RCC 7860 (cell line): ENCODE results near the gene VSX2.

Experiments used
- DNase-seq: peaks from one replicate; pipeline ENCODE4 v3.0.0-alpha.2; 2015; ENCODE audit warnings: low spot score
- FAIRE-seq: peaks from 2 replicates; lab custom pipeline; 2012; peaks lifted over from hg19 to GRCh38; lab: Jason Lieb, UNC

The VSX2 gene

DNA sequence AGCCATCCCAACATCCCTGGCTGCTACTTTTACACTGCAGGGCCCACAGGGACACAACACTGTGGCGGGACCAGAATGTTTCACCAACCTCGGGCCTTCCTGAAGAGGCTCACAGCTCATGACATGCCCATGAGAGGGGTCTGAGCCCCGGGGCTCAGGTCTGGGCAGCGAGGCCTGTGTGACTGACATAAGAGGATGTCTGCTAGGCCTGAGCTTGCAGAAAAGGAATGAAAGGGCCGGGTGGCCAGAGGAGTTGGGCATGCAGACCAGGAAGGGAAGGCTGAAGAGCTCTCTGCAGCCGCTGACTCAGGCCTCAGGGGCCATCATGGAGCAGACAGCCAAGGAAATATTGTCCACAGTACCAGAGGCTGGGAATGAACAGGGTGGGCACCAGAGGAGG, 18.3 kb upstream of the VSX2 start:
- no peak for FAIRE-seq
- no peak for DNase-seq

DNA sequence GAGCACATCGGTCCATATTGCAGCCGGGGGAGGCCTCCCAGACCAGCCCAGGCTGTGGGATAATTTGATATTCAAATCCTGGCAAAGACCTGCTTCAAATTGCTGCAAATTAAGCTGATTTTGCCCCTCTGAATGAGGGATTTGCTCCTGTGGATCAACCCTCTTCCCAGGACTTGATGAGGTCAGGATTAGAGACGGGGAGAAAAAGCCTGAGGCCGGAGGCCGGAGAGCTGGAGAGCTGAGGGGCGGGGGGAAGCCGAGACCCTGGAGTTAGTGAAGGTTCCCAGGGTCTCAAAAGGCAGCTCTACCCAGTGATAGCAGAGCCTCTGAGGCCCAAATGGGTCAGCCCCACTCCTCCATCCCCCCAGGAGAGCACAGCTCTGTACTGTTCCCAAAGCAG, 17.5 kb upstream of the VSX2 start:
- DNase-seq (no peak), FAIRE-seq (no peak)

DNA sequence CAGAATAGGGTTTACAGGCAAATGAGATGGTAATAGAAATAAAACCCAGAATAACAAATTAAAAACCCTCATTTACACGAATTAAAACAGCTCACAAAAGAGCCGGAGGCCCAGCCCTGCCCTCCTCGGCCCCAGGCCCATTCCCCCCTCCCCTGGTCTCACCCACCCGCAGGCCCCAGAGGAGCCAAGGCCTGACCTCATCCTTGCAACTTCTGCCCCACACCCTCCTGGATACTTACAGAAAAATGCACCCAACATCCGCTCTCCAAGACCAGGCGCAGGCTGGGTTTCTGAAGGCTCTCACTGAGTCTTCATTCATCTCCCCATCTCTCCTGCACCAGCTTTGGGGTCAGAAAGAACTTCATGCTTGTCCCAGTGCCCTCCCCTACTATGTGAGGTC, 16.2 kb upstream of the VSX2 start:
- FAIRE-seq (no peak), DNase-seq (no peak)

DNA sequence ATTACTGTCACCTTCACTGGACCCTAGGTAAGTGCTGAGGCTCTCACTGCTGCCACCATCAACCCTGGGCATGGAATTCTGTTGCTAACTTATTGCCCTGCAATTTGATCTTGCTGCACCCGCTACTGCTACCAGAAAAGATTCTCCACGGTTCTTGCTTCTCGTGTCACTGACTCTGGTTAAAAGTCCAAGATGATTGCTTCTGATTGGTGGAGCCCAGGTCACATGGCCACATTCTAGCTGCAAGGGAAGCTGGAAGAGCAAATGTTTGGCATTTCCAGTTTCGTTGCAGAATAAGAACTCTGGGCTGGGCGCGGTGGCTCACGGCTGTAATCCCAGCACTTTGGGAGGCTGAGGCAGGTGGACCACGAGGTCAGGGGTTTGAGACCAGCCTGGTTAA, 7.5 kb upstream of the VSX2 start:
- FAIRE-seq (no peak), DNase-seq (no peak)

DNA sequence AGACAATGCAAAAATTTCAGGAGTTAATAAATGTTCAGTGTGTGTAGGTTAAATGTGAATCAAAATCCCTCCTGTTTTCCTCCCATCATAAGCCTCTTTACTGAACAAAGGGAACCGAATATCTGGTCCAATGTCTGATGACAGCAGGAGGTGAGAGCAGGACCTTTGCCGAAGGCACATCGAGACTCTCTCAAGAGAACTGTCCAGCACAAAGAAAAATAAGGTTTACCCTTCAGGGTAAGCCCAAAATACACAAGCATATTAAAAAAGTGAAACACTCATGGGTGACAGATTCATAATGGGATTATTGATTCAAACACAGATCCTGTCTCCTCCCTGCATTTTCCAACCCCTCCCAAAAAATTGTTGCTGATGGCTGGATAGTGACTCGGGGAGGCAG, 4.2 kb upstream of the VSX2 start:
- FAIRE-seq (no peak), DNase-seq (no peak)

DNA sequence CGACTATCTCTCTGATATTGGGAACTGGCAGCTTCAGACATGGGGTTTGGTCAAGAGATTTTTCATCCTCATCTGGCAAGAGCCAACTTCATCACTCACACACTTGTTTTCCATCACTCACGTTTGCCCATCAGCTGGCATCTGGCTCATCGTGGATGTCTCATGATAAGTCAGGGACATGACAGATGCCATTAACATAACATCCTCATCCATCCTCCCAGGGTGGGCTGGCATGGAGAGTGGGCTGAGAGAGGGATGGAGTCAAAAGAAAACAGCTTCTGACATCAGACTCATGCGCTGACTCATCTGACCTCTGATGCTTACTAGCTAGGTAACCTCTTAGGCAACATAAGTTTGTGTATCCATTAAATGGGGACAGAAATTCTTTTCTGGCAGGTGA, 1.8 kb upstream of the VSX2 start:
- DNase-seq (no peak), FAIRE-seq (no peak)

DNA sequence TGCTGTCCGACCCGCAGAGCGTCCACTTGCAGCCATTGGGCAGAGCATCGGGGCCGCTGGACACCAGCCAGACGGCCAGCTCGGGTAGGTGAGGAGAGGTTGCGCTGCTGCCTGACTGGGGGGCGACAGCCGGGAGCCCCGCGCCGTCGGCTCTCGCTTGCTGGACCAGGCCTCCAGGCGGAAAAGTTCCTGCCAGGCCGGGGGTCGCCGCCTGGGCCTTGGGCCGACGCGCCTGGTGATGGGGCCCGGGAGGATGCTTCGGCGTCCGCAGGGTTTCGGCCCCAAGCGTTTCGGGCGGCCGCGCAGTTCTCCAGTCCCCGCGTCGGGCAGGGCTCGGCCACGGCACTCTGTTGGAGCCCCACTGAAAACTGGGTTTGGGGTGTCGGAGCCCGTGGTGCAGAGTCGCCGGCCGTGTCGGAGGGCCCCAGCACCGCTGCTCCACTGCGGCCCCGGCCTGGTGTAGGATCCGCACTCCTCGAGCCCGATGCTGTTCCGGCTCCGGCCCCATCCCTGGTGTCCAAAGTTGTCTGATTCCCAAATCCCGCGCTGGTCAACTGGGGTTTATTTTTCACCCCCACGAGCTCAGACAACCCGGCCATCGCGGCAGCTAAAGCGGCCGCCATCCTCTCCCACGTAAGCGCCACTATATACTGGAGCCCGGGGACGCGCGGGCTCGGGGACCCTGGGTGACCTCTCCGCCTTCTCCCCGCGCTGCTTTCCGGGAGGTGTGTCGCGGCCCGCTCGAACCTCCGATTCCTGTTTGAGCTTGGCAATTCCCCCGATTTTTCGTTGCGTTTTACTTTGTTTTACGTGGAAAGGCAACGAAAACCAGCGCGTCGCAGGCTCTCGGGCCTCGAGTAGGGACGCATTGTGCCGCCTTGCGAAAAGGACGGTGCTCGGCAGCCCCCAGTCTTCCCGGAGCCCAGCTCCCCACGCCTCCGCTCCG, 872 bp downstream of the VSX2 start:
- no peak for DNase-seq
- no peak for FAIRE-seq

DNA sequence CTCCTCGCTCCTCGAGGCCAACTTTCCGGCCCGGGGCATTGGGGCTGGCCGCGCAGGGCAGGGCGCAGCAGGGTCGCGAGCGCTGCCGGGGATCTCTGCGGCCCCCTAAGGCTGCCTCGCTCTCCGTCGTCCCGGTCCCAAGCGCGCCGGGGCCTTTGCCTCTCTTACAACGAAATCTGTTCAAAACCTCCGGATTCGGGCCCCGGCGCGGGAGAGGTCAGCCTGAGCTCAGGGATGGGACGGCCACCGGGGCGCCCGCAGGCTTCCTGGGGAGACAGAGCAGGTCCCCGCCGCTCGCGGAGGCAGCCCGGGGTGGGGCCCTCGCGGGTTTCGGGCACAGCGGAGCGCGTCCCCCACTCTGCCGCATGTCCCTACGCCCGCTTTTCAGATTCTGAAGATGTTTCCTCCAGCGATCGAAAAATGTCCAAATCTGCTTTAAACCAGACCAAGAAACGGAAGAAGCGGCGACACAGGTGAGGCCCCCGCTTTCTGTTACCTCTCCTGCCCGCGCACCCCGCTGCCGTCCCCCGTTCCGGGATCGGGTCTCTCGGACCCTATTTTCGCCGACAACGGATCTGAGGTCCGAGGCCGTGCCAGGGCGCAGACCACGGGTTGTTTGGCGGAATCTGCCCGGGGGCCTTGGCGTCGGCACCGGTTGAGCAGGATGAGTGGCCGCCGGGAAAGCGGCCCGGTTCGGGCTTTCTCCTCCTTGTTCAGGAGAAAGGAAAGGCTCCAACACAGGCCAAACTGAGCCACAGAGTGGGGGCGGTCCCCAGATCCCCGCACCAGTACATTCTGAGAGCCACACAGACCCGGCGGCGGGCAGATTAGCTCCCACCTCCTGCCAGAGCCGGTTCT, 1.8 kb downstream of the VSX2 start:
- FAIRE-seq = no peak
- DNase-seq = no peak

DNA sequence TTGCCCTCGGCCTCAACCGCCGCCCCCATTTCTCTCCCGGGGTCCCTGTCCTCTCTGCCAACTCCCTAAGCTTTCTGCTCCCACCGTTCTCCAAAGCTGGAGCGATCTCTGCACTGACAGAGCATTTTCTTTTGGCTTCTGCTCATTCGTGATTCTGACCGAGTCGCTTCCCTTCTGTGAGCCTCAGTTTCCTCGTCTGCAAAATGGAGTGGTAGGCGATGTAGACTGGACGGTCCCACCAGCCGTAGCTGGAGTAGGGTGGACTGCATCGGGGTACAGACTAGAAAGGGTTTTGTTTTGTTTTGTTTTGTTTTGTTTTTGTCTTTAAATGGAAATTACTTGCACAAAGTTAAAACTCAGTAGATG, 2.4 kb downstream of the VSX2 start:
- no peak for DNase-seq
- no peak for FAIRE-seq

DNA sequence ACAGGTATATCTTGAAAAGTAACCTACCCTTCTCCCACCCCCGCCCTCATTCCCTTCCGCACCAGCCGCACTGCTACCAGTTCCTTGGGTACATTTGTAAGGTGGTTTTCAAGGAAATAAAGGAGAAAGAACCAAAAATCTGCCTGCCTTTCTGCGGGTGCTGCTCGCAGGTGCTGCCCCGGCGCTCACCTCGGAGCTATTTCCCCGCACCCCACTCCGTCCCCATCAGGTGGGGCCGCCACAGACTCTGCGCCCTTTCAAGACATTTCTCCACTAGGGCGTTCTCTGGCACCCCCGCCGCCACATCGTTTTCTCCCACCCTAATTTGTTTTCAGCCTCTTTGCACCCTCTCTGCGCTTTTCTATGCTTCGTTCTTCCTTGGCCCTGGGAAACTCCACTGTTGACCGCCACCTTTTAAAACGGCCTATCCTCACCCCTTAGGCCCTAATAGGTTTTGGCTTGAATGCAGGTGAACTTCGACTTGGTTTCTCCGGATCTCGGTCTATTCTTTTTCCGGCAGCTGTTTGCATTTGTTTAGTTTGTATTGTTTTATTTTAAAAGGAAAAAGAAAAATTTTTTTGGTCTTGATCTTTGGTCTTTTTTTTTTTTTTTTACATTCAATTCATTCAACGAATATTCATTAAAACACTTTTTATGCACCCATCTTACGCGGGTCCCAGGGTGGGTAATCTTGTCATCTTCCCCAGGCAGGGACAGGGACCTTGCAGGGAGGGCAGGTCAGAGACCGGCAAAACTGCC, 3.0 kb downstream of the VSX2 start:
- no peak for DNase-seq
- no peak for FAIRE-seq

DNA sequence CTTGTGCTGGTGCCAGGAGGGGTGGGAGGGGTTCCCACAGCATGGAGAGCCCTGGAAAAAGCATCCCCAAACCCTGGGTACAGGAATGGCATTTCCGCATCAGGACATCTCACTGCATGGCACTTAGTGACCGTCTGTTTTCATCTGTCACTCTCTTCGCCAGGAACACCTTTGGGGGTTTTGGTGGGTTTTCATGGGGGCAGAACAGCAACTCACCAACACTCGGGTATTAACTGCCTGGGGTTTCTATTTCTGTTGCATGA, 3.5 kb downstream of the VSX2 start:
- DNase-seq (no peak), FAIRE-seq (no peak)

DNA sequence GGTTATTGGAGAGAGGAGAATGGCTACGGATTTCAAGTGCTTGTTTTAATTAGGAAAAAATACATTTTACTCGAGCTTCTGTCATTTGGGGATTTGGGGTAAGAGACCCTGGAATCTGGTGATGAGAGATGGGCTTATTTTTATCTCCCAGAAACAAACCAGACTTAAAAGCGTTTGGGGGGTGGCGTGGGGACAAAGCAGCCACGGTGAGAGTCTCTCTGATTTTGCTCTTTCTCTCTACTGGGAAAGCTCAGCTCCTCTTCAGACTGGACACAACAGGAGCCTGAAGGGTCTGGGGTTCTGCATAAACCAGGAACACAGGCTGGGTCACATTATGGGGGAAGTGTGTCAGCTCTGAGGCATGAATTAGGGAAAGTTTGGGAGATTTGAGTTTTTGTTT, 3.8 kb downstream of the VSX2 start:
- no peak for DNase-seq
- FAIRE-seq = no peak

DNA sequence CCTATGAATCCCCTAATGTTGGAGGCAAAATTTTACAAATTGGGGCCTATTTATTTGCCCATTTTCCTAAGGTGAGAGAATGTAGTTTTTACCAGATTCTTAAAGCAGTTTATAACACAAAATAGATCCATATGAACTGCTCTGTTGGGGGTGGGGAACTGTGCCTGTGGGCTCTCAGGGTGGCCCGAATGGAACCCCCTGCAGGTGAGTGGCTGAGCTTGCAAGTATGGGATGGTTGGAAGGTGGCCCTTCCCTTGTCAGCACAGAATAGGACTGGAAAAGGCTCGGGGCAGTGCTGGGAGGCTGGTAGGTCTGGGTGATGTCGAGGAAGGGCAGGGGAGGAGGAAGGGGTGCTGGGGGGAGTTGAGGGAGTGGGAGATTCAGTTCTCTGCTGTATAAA, 4.9 kb downstream of the VSX2 start:
- DNase-seq (no peak), FAIRE-seq (no peak)

DNA sequence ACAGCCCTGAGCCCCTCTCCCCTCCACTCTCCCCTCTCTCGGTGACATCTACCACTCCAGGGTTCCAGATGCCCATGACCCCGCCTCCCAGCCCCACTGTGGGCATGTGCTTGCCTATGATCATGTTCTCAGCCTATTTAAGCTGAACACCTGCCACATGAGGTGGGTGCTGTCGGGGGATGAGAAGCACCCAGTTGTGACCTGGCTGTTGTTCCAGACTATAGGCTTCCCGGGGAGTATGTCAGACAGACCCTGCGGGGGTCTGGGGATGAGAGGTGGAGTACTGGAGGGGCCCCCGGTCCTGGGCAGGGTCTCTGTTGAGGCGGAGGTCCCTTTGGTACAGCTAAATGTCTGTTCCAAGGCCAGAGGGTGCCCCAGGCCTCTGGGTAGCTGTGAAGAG, 6.0 kb downstream of the VSX2 start:
- no peak for DNase-seq
- FAIRE-seq = no peak

DNA sequence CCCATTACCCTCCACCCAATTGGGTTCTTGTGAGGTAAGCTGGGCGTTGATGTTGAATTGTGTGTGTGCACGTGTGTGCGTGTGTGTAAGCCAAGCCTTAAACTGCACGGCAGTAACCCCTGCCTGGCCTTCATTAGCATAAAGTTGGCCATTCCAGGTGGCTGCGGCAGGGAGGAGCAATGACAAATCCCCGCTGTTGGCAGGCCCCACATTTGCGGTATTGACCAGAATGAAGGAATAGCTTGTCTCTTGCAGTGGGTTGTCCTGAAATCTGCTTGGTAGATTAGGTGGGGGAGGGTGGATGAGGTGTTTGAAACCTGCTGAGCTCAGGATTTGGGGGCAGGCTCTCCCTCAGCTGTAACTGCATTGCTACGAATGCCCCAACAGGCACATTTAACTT, 7.3 kb downstream of the VSX2 start:
- FAIRE-seq (no peak), DNase-seq (no peak)

DNA sequence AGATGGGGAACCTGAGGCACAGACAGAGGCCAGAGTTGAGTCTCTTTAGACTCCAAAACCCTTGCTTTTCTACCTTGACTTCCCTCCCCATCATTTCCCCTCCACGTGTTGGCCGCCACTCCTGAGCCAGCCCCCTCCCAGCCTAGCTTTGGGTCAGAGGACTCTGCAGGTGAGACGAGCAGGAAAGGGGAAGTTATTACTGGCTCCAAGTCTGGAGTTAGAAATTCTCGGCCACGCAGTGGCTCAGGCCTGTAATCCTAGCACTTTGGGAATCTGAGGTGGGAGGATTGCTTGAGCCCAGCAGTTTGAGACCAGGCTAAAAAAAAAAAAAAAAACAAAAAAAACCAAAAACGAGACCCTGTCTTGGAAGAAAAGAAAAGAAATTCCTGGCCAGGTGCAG, 8.8 kb downstream of the VSX2 start:
- DNase-seq (no peak), FAIRE-seq (no peak)

DNA sequence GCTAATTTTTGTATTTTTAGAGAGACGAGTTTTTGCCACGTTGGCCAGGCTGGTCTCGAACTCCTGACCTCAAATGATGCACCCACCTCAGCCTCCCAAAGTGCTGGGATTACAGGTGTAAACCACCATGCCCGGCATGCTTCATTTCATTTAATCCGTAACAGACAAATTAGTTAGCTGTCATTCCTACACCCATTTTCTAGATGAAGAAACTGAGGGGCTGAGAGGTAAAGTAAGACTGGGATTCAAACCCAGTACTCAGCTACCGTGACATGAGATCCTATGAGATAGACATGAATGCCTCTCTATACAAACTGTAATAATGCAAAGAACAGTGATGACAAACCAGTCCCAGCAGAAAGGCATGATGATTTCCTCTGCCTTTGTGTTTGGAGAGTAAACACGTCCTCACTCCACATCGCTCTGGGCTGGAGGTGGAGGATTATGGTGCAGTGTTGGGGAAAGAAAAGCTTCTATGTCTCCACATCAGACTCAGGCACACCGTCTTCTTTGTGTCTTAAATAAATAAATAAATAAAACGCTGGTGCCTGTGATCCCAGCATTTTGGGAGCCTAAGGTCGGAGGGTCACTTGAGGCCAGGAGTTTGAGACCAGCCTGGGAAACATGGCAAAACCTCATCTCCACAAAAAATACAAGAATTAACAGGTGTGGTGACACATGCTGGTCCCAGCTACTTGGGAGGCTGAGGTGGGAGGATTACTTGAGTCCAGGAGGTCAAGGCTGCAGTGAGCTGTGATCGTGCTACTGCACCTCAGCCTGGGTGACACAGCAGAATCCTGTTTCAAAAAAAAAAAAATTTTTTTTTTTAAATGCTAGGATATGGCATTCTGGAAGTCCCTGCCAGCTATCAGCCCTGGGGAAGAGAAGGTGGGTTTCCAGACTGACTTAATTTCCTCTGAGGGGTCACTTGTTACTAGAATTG, 10.5 kb downstream of the VSX2 start:
- FAIRE-seq = no peak

DNA sequence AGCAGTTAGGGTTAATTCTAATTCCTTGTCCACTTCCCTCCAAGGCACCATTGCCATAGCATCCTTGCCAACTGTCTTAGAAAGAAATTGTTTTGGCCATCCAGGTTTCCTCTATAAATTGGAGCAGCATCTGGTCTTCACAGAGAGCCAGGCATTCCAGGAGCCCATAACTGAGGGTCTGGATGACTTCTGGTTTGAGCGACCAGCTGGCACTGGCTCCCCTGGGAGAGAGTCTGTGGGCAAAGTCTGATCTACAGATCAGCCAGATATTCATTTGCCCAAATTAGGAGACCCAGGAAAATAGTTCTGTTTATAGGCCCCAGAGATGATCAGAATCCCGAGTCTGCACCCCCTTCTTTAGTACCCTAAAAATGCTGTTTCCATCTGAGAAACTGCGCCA, 16.0 kb downstream of the VSX2 start:
- no peak for DNase-seq

More for the DNA sequence above, 10.5 kb downstream of the VSX2 start:
- DNase-seq = no peak

DNA sequence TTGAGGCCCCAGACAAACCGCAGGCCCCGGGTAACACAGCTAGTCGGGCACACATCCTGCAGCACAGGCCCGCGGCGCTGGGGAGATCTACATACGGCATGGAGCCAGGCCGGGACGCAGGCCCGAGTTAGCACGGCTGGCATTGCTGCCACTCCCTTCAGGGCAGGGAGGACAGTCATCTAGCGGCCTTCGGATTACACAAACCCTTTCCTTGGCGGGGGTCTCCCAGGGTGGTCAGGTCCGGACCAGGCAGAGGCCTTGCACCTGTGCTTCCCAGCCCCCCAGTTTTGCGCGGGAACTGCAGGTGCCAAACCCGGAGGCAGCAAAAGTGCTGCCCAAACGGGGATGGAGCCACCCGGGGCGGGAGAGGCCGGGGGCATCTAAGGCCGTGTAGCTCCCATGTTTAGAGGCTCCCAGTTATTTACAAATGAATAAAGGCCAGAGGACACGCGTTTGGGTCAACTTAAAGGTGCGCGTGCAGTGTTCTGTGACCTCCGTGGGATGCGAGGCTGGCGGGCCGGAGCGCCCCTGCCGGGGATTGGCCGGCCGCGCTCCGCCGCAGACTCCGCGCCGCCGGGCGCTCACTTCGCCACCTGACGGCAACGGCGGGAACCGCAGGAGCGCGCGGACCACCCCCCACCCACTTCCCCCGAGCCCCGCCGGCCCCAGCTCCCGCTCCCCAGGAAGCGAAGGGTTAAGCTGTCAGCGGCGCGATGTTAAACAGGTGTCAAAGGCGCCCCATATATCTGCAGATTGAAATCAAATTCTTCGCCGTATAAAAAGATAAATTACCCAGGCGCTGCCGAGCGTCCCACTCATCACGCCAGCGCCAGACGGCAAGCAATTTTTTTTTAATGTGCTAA, 18.1 kb downstream of the VSX2 start:
- FAIRE-seq (no peak), DNase-seq (no peak)

More for the DNA sequence above, 16.0 kb downstream of the VSX2 start:
- FAIRE-seq = no peak
